ENCODE results near the gene ASCC3.

DNA sequence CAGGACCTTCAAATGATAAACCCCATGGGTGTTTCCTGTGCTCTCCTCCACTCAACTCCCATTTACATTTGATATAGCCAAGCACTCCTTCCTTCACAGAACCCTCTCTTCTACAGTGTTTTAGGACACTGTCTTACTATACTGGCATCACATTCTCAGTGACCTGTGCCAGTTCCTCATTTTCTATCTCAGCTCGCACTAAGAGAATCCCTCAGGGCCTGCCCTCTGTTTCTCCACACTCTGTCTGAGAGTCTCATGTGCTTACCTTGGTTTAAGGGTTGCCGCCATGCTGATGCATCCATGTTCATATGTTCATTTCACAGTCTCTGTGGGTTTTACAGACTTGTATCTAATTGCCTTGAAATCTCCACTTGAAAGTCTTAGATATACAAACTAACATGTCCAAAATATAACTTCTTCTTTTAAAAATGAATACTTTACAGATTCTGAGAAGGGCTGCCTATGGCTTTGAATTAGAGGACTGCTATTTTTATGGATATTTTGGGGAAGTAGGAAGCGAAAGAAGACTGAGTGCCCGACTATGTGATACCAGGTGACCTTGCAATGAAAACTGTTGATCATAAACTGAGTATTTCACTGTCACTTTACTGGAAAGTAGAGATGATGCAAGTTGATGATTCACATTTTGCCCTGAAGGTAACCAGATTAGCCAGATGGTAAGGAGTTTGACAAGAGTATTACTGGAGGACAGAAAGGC, 263.3 kb downstream of the ASCC3 start:
- no peak for TF ChIP-seq CTCF (conservative IDR thresholded peaks at IDR 0.05; ENCODE audit: low read depth, low read length)
- TF ChIP-seq EZH2 (IDR thresholded peaks at IDR 0.05; ENCODE audit: borderline replicate concordance, low read depth, low read length, poor library complexity, severe bottlenecking): no peak
